Measurements from ENCODE around the gene SSTR5. TPM values are rescaled to one million over a fixed set of nuclear protein-coding genes. Genes with fewer than 3 reads are reported as not detected.

The SSTR5 gene
- total RNA-seq, 1 donor from 2014 or later = not detected

GRCh38 chr16:1094601-1095449 is 22.3 kb downstream of the SSTR5 start:
- no peak overlapping the region for H3K27ac ChIP-seq
- no peak for DNase-seq
- no peak overlapping the region for H3K4me3 ChIP-seq
- H3K4me1 ChIP-seq = peaks cover 4% of the 10 kb centered on the region
- H3K27me3 ChIP-seq (ENCODE audit: low read depth) = peaks cover 53% of the 10 kb centered on the region
- no peaks in the 10 kb centered on the region for H3K9me3 ChIP-seq
- no peaks in the 10 kb centered on the region for H3K36me3 ChIP-seq
- ATAC-seq = no peak
- intact Hi-C loops (cut with DNase I) = no loop called here
- TF ChIP-seq, protein P1, sequence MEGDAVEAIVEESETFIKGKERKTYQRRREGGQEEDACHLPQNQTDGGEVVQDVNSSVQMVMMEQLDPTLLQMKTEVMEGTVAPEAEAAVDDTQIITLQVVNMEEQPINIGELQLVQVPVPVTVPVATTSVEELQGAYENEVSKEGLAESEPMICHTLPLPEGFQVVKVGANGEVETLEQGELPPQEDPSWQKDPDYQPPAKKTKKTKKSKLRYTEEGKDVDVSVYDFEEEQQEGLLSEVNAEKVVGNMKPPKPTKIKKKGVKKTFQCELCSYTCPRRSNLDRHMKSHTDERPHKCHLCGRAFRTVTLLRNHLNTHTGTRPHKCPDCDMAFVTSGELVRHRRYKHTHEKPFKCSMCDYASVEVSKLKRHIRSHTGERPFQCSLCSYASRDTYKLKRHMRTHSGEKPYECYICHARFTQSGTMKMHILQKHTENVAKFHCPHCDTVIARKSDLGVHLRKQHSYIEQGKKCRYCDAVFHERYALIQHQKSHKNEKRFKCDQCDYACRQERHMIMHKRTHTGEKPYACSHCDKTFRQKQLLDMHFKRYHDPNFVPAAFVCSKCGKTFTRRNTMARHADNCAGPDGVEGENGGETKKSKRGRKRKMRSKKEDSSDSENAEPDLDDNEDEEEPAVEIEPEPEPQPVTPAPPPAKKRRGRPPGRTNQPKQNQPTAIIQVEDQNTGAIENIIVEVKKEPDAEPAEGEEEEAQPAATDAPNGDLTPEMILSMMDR (IDR thresholded peaks at IDR 0.05) = no peak

DNA sequence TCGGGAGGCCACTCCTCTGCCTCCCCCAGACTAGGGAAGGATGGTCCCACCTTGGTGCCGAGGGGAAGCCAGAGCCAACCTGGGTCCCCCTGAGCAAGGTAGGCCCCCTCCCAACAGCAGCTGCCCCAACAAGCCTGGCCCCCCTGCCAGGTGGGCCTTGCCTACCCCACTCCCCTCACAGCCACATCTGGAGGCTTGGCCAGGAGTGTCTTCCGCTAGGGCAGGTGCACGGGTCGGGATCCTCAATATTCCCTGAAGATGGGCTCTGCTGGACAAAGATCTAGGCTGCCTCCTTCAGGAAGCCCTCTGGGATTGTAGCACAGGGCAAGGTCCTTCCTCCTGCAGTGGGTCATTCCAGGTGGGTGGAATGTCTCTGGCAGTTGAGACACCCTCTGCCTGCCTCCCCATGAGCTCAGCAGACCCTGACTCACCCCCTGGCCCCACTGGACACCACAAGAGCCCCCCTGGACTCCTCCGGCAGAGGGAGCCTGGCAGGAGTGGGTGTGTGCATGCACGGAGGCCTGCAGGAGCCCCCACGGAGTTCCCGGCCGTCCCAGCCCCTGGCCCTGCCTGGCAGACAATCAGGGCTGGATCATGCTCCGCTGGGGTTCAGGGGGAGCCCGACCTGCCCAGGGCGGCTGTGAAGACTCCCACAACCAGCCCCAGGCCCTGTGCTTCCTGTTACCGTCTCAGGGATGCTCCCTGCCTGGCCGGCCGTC is 23.1 kb downstream of the SSTR5 start:
- no peak overlapping the region for H3K27ac ChIP-seq
- peaks cover 52% of the 10 kb centered on the region for H3K27me3 ChIP-seq (ENCODE audit: low read depth)
- TF ChIP-seq, protein P1 (IDR thresholded peaks at IDR 0.05) = no peak
- intact Hi-C loops (cut with DNase I) = no loop called here
- no peak for DNase-seq
- no peaks in the 10 kb centered on the region for H3K4me1 ChIP-seq
- H3K4me3 ChIP-seq = no peak overlapping the region
- no peaks in the 10 kb centered on the region for H3K9me3 ChIP-seq
- ATAC-seq = no peak
- H3K36me3 ChIP-seq = no peaks in the 10 kb centered on the region

GRCh38 chr16:1096169-1097082 is 23.9 kb downstream of the SSTR5 start, which contains the start of gene C1QTNF8:
C1QTNF8 (minus strand) TSS chr16:1096244; CDS start chr16:1094922, 1,322 bp downstream.
- no peaks in the 10 kb centered on the region for H3K9me3 ChIP-seq
- TF ChIP-seq, protein P1 (IDR thresholded peaks at IDR 0.05) = no peak
- DNase-seq = no peak
- intact Hi-C loops (cut with DNase I) = no loop called here
- peaks cover 45% of the 10 kb centered on the region for H3K27me3 ChIP-seq (ENCODE audit: low read depth)
- ATAC-seq = no peak
- H3K4me1 ChIP-seq = no peaks in the 10 kb centered on the region
- H3K36me3 ChIP-seq = no peaks in the 10 kb centered on the region
- no peak within 1 kb of the TSS for H3K4me3 ChIP-seq
- H3K27ac ChIP-seq = no peak within 1 kb of the TSS

DNA sequence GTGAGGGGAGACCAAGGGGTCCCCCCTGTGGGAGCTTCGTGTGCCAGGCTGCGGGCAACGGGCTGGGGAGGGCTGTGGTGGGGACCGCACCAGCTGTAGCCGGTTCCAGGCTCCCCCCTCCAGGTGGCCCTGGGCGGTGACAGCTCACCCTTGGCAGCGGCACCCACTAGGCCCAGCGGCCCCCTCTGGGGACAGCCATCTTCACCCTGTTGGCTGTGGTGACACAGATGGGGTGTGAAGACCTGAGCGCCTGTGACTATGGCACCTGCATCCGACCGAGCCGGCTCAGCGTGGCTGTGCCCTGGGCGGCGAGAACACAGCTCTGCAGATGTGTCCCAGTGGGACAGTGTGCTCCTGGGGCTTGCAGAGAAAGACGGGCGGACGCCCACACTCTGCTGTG is 24.6 kb downstream of the SSTR5 start:
- intact Hi-C loops (cut with DNase I) = no loop called here
- H3K36me3 ChIP-seq = no peaks in the 10 kb centered on the region
- TF ChIP-seq, protein P1 (IDR thresholded peaks at IDR 0.05) = no peak
- H3K9me3 ChIP-seq = no peaks in the 10 kb centered on the region
- H3K4me3 ChIP-seq = no peak overlapping the region
- ATAC-seq = no peak
- no peak for DNase-seq
- H3K27ac ChIP-seq = no peak overlapping the region
- no peaks in the 10 kb centered on the region for H3K4me1 ChIP-seq
- peaks cover 45% of the 10 kb centered on the region for H3K27me3 ChIP-seq (ENCODE audit: low read depth)

- Histone ChIP-seq H3K27me3 (ENCODE audit: low read depth) (peaks cover 45% of the 10 kb centered on the region), H3K27ac (no peak overlapping the region), H3K4me3 (no peak overlapping the region), H3K9me3 (no peaks in the 10 kb centered on the region), H3K36me3 (no peaks in the 10 kb centered on the region), H3K4me1 (no peaks in the 10 kb centered on the region)
- TF ChIP-seq, protein P1 (IDR thresholded peaks at IDR 0.05) = no peak
- intact Hi-C loops (cut with DNase I) = no loop called here
- DNase-seq (no peak), ATAC-seq (no peak)
Observed at GRCh38 chr16:1097800-1098199, 25.3 kb downstream of the SSTR5 start.
